Astrocyte (in vitro differentiated cells and primary cell): ENCODE data around the gene CLCN7. TPM values are rescaled to one million over a fixed set of nuclear protein-coding genes. Genes with fewer than 3 reads are reported as not detected.

Experiments used
- DNase-seq: peaks from one replicate; pipeline ENCODE4 v3.0.0-alpha.2; 2010; ENCODE audit warnings: low read depth
- FAIRE-seq: peaks from 2 replicates; lab custom pipeline; 2011; peaks lifted over from hg19 to GRCh38; lab: Jason Lieb, UNC
- H2AFZ ChIP-seq: 2 replicates; pipeline ENCODE4 v1.6.0; 2012; ENCODE audit warnings: low read depth, low read length, inconsistent platforms
- H3K27ac ChIP-seq: 2 replicates; pipeline ENCODE4 v1.5.1; 2011; ENCODE audit warnings: low read depth, low read length, inconsistent platforms
- H3K27me3 ChIP-seq: 2 replicates; pipeline ENCODE4 v1.6.0; 2011; ENCODE audit warnings: low read length, inconsistent platforms; ENCODE audit not compliant: insufficient read depth
- H3K36me3 ChIP-seq: 2 replicates; pipeline ENCODE4 v1.5.1; 2011; ENCODE audit warnings: low read length, inconsistent platforms; ENCODE audit not compliant: insufficient read depth
- H3K4me1 ChIP-seq: 2 replicates; pipeline ENCODE4 v1.5.1; 2011; ENCODE audit warnings: low read length, inconsistent platforms; ENCODE audit not compliant: insufficient read depth
- H3K4me2 ChIP-seq: 2 replicates; pipeline ENCODE4 v1.6.0; 2012; ENCODE audit warnings: low read length, inconsistent platforms
- H3K4me3 ChIP-seq: 2 replicates; pipeline ENCODE4 v1.5.1; 2011; ENCODE audit warnings: low read depth, mild to moderate bottlenecking, low read length, inconsistent platforms; ENCODE audit not compliant: insufficient read depth
- H3K79me2 ChIP-seq: 2 replicates; pipeline ENCODE4 v1.6.0; 2012; ENCODE audit warnings: mild to moderate bottlenecking, low read length, inconsistent platforms; ENCODE audit not compliant: insufficient read depth
- H3K9ac ChIP-seq: 2 replicates; pipeline ENCODE4 v1.6.0; 2012; ENCODE audit warnings: mild to moderate bottlenecking, low read length, inconsistent platforms
- H3K9me3 ChIP-seq: 2 replicates; pipeline ENCODE4 v1.5.1; 2012; ENCODE audit warnings: low read depth, mild to moderate bottlenecking, low read length, inconsistent platforms; ENCODE audit not compliant: insufficient read depth
- H4K20me1 ChIP-seq: 2 replicates; pipeline ENCODE4 v1.6.0; 2012; ENCODE audit warnings: low read length, inconsistent platforms; ENCODE audit not compliant: insufficient read depth
- H3K27ac Mint-ChIP-seq: one replicate; pipeline ENCODE4 v1.8.0; 2021; ENCODE audit warnings: mild to moderate bottlenecking, mixed read lengths; ENCODE audit not compliant: unreplicated experiment
- H3K27me3 Mint-ChIP-seq: one replicate; pipeline ENCODE4 v1.8.0; 2021; ENCODE audit warnings: low read depth, mixed read lengths; ENCODE audit not compliant: unreplicated experiment
- H3K36me3 Mint-ChIP-seq: one replicate; pipeline ENCODE4 v1.8.0; 2021; ENCODE audit warnings: low read depth, mixed read lengths; ENCODE audit not compliant: unreplicated experiment
- H3K4me1 Mint-ChIP-seq: one replicate; pipeline ENCODE4 v1.8.0; 2021; ENCODE audit warnings: low read depth, mixed read lengths; ENCODE audit not compliant: unreplicated experiment
- H3K4me3 Mint-ChIP-seq: one replicate; pipeline ENCODE4 v1.8.0; 2021; ENCODE audit warnings: mild to moderate bottlenecking, moderate library complexity, mixed read lengths; ENCODE audit not compliant: unreplicated experiment
- H3K9me3 Mint-ChIP-seq: one replicate; pipeline ENCODE4 v1.8.0; 2021; ENCODE audit warnings: mild to moderate bottlenecking, mixed read lengths; ENCODE audit not compliant: unreplicated experiment
- EZH2 ChIP-seq: IDR thresholded peaks from 2 replicates; pipeline ENCODE4 v1.6.1; 2012; ENCODE audit warnings: mild to moderate bottlenecking, low read length, inconsistent platforms; ENCODE audit not compliant: insufficient read depth
- total RNA-seq: library from RNA; stranded (reverse); gene quantifications from 2 replicates; pipeline ENCODE4 v1.2.1, GENCODE V29; 2021
- TF ChIP-seq, protein P1 (sequence below): IDR thresholded peaks from 2 replicates; pipeline ENCODE4 v1.5.1; 2011; ENCODE audit warnings: low read depth, mild to moderate bottlenecking, inconsistent platforms, low read length, moderate library complexity; ENCODE audit not compliant: insufficient read depth

CLCN7 gene
- total RNA-seq, 1 donor from 2014 or later = 66.7 TPM

DNA sequence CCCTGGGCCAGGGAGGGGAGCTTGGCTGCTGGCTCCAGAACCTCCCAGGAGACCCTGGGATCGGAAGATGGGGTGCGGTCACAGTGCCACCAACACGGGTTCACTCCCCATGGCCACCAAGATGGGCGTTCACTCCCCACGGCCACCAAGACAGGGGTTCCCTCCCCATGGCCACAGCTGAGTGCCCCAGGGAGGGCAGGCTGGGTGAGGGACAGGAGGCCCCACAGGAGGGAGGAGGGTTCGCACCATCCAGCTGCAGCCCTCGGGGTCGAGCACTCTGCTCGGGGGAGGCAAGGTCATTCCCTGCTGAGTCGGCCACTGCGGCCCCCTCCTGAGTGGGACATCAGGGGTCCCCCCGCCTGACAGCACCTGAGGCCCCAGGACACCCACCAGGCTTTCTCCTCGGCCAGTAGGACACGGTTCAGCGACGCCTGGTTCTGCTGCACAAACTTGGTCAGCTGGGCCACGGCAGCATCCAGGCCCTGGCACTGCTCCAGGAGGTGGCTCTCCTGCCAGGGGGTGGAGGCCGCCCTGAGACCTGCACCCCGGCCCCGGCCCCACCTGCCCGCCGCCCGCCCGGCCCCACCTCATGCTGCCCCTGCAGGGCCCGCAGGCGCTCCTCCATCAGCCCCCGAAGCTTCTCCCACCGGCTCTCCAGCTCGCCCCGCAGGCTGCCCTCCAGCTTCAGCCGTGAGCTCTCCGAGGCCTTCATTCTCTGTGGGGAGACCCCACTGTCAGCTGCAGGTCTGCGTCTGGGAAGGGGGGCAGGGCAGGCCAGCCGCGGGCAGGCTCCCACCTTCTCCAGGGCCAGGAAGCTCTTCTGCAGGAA, 36.4 kb downstream of the CLCN7 start:
- Mint-ChIP-seq H3K27me3 (peaks cover 2% of the 10 kb centered on the region), H3K27ac (no peak overlapping the region), H3K4me1 (no peaks in the 10 kb centered on the region), H3K4me3 (no peak overlapping the region), H3K36me3 (no peaks in the 10 kb centered on the region), H3K9me3 (no peaks in the 10 kb centered on the region)
- no peak overlapping the region for H3K4me3 ChIP-seq
- no peak overlapping the region for H3K4me2 ChIP-seq
- no peaks in the 10 kb centered on the region for H3K79me2 ChIP-seq
- no peak overlapping the region for H3K27ac ChIP-seq
- FAIRE-seq (no peak), DNase-seq (no peak)
- no peak overlapping the region for H3K9ac ChIP-seq
- no peaks in the 10 kb centered on the region for H3K36me3 ChIP-seq
- no peaks in the 10 kb centered on the region for H3K4me1 ChIP-seq
- H3K27me3 ChIP-seq = no peaks in the 10 kb centered on the region
- no peaks in the 10 kb centered on the region for H3K9me3 ChIP-seq
- no peaks in the 10 kb centered on the region for H4K20me1 ChIP-seq
- no peak overlapping the region for H2AFZ ChIP-seq
- TF ChIP-seq, protein P1, sequence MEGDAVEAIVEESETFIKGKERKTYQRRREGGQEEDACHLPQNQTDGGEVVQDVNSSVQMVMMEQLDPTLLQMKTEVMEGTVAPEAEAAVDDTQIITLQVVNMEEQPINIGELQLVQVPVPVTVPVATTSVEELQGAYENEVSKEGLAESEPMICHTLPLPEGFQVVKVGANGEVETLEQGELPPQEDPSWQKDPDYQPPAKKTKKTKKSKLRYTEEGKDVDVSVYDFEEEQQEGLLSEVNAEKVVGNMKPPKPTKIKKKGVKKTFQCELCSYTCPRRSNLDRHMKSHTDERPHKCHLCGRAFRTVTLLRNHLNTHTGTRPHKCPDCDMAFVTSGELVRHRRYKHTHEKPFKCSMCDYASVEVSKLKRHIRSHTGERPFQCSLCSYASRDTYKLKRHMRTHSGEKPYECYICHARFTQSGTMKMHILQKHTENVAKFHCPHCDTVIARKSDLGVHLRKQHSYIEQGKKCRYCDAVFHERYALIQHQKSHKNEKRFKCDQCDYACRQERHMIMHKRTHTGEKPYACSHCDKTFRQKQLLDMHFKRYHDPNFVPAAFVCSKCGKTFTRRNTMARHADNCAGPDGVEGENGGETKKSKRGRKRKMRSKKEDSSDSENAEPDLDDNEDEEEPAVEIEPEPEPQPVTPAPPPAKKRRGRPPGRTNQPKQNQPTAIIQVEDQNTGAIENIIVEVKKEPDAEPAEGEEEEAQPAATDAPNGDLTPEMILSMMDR = no peak
- no peak for TF ChIP-seq EZH2

- Histone ChIP-seq H3K4me2 (no peak overlapping the region), H2AFZ (no peak overlapping the region), H3K36me3 (no peaks in the 10 kb centered on the region), H3K27me3 (no peaks in the 10 kb centered on the region), H3K9ac (no peak overlapping the region), H3K79me2 (no peaks in the 10 kb centered on the region), H3K27ac (no peak overlapping the region), H3K4me1 (no peaks in the 10 kb centered on the region), H3K4me3 (no peak overlapping the region), H4K20me1 (no peaks in the 10 kb centered on the region), H3K9me3 (no peaks in the 10 kb centered on the region)
- no peaks in the 10 kb centered on the region for H3K36me3 Mint-ChIP-seq
- peaks cover 2% of the 10 kb centered on the region for H3K27me3 Mint-ChIP-seq
- TF ChIP-seq EZH2 = no peak
- TF ChIP-seq, protein P1 = no peak
- DNase-seq (no peak), FAIRE-seq (no peak)
- H3K4me3 Mint-ChIP-seq = no peak overlapping the region
- H3K4me1 Mint-ChIP-seq = no peaks in the 10 kb centered on the region
- no peaks in the 10 kb centered on the region for H3K9me3 Mint-ChIP-seq
- H3K27ac Mint-ChIP-seq = no peak overlapping the region
These were observed 37.2 kb downstream of the CLCN7 start for GRCh38 chr16:1437606-1438005.

GRCh38 chr16:1436731-1437355, 38.0 kb downstream of the CLCN7 start:
- peaks cover 2% of the 10 kb centered on the region for H3K27me3 Mint-ChIP-seq
- Histone ChIP-seq H3K4me2 (no peak overlapping the region), H2AFZ (no peak overlapping the region), H3K4me3 (no peak overlapping the region), H3K79me2 (no peaks in the 10 kb centered on the region), H3K9ac (no peak overlapping the region), H3K27me3 (no peaks in the 10 kb centered on the region), H4K20me1 (no peaks in the 10 kb centered on the region), H3K27ac (no peak overlapping the region), H3K36me3 (no peaks in the 10 kb centered on the region), H3K4me1 (no peaks in the 10 kb centered on the region), H3K9me3 (no peaks in the 10 kb centered on the region)
- FAIRE-seq (no peak), DNase-seq (no peak)
- H3K27ac Mint-ChIP-seq = no peak overlapping the region
- TF ChIP-seq, protein P1 = no peak
- TF ChIP-seq EZH2 = no peak
- H3K36me3 Mint-ChIP-seq = no peaks in the 10 kb centered on the region
- no peaks in the 10 kb centered on the region for H3K9me3 Mint-ChIP-seq
- no peak overlapping the region for H3K4me3 Mint-ChIP-seq
- H3K4me1 Mint-ChIP-seq = no peaks in the 10 kb centered on the region
